Measurements from ENCODE around the gene TIFAB.

Gene TIFAB

DNA sequence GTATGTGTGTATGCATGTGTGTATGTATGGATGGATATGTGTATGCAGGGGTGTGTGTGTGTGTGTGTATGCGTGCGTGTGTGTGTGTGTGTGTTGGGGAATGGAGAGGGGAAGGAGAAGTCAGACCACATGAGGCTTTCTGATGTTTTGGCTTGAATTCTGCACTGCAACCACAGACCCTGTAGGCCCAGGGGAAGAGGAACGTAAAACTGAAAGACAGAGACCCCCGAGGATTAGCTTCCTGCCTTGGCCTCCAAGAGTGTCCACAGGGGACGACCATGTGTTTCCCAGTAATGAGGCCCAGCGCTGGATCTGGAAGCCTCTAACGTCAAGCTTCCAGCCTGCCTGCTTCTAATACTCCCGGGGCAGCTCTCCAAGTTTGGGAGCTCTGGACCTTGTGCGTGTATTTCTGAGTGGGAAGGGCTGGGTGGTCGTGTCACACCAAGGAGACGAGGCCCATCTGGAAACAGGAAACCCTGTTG, 10.8 kb downstream of the TIFAB start:
- TF ChIP-seq SUZ12 (IDR thresholded peaks at IDR 0.05; ENCODE audit: extremely low read depth, insufficient read depth, insufficient read length): no peak
- no peak for TF ChIP-seq YY1 (IDR thresholded peaks at IDR 0.05; ENCODE audit: insufficient read depth, insufficient read length)
- TF ChIP-seq ZNF274 (IDR thresholded peaks at IDR 0.05; ENCODE audit: low read depth, low read length): no peak

GRCh38 chr5:135440916-135441315, 11.2 kb downstream of the TIFAB start:
- Histone ChIP-seq H3K27me3 (ENCODE audit: insufficient read depth, insufficient read length) (no peaks in the 10 kb centered on the region), H3K9ac (ENCODE audit: insufficient read length, low read depth) (no peak overlapping the region), H3K4me3 (ENCODE audit: insufficient read length, low read depth) (no peak overlapping the region), H3K36me3 (ENCODE audit: insufficient read depth, insufficient read length, low read length) (no peaks in the 10 kb centered on the region), H3K4me1 (ENCODE audit: insufficient read depth, insufficient read length) (peaks cover 5% of the 10 kb centered on the region), H3K9me3 (ENCODE audit: insufficient read depth, low read length) (no peaks in the 10 kb centered on the region)
- no peak for DNase-seq (ENCODE audit: low read depth, low spot score)
- TF ChIP-seq ZNF274 (IDR thresholded peaks at IDR 0.05; ENCODE audit: low read depth, low read length) (no peak), YY1 (IDR thresholded peaks at IDR 0.05; ENCODE audit: insufficient read depth, insufficient read length) (no peak), SUZ12 (IDR thresholded peaks at IDR 0.05; ENCODE audit: extremely low read depth, insufficient read depth, insufficient read length) (no peak)

More for the DNA sequence above, 10.8 kb downstream of the TIFAB start:
- Histone ChIP-seq H3K4me3 (ENCODE audit: insufficient read length, low read depth) (no peak overlapping the region), H3K36me3 (ENCODE audit: insufficient read depth, insufficient read length, low read length) (no peaks in the 10 kb centered on the region), H3K9ac (ENCODE audit: insufficient read length, low read depth) (no peak overlapping the region), H3K27me3 (ENCODE audit: insufficient read depth, insufficient read length) (no peaks in the 10 kb centered on the region), H3K9me3 (ENCODE audit: insufficient read depth, low read length) (no peaks in the 10 kb centered on the region), H3K4me1 (ENCODE audit: insufficient read depth, insufficient read length) (peaks cover 5% of the 10 kb centered on the region)
- no peak for DNase-seq (ENCODE audit: low read depth, low spot score)

DNA sequence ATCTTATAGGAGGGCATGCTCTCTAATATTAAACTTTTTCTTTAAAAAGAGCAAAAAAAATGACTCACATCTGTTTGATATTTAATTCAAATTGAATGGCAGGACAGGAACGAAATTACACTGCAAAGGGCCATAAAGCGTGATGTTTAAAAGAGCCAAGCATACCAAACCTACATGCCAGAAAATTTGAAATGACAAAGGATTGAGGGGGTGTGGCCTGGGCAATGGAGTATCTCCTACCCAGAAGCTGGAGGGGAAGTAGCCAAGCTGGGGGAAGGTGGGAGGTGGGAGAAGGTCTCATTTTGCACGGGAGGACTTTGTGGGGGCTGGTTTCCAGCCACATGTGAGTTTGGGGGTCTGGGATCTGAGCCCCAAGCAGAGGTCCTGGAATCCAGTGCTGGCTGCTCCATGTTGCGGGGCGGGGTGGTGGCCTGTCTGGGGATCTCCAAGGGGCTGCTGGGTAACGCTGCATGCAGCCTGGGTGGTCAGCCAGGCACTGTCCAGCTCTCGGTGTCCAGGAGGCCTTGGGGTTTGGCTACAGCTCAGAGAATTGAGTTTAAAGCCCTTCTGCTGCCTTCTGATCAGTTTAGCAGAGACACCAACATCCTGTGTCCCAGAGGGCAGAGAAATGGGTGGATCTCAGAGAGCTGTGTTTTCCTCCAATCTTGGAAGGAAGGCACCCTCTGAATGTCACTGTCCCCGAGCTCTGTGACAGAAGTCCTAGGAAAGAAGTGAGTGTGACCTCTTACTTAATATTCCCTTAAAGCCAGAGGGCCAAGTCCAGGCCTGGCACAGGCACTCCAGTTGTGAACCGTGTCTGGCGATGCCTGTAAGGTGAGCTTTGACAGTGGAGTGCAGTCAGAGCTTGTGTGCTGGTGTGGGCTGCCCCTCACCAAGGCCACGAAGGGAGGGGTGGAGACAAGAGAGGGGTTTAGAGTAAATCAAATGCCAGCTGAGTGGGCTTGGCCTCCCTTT, 12.6 kb downstream of the TIFAB start:
- TF ChIP-seq SUZ12 (IDR thresholded peaks at IDR 0.05; ENCODE audit: extremely low read depth, insufficient read depth, insufficient read length): no peak
- Histone ChIP-seq H3K4me1 (ENCODE audit: insufficient read depth, insufficient read length) (peaks cover 9% of the 10 kb centered on the region), H3K36me3 (ENCODE audit: insufficient read depth, insufficient read length, low read length) (no peaks in the 10 kb centered on the region), H3K27me3 (ENCODE audit: insufficient read depth, insufficient read length) (no peaks in the 10 kb centered on the region), H3K9me3 (ENCODE audit: insufficient read depth, low read length) (no peaks in the 10 kb centered on the region), H3K9ac (ENCODE audit: insufficient read length, low read depth) (no peak overlapping the region), H3K4me3 (ENCODE audit: insufficient read length, low read depth) (no peak overlapping the region)
- DNase-seq (ENCODE audit: low read depth, low spot score): no peak

DNA sequence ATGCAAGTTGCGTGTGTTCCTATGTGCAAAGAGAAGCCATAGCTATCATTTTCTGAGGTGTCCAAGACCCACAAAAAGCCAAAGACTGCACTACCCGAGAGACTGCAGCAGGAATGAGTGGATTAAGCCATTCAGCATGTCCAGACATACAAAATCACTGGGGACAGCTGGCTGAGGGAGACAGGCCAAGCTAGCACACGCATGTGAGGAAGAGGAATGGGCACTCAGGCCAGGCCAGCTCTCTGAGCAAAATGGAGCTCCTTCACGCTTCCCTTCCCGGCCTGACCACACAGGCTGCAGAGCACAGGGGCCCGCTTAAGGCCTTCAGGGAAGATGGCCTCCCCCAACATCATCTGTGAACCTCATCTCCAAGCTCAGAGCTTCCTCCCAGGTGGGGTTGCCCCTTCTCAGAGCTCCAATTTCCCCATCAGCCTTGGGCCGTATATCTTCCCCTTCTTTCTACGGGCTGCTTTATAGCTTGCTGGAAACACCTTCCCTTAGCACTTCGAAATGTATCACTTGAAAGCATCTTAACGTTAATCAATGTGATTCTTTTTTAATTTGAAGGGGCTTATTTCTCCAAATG, 13.4 kb downstream of the TIFAB start:
- Histone ChIP-seq H3K9me3 (ENCODE audit: insufficient read depth, low read length) (no peaks in the 10 kb centered on the region), H3K4me3 (ENCODE audit: insufficient read length, low read depth) (no peak overlapping the region), H3K4me1 (ENCODE audit: insufficient read depth, insufficient read length) (peaks cover 9% of the 10 kb centered on the region), H3K9ac (ENCODE audit: insufficient read length, low read depth) (no peak overlapping the region), H3K27me3 (ENCODE audit: insufficient read depth, insufficient read length) (no peaks in the 10 kb centered on the region), H3K36me3 (ENCODE audit: insufficient read depth, insufficient read length, low read length) (no peaks in the 10 kb centered on the region)
- no peak for TF ChIP-seq ZNF274 (IDR thresholded peaks at IDR 0.05; ENCODE audit: low read depth, low read length)
- TF ChIP-seq YY1 (IDR thresholded peaks at IDR 0.05; ENCODE audit: insufficient read depth, insufficient read length): no peak
- no peak for TF ChIP-seq SUZ12 (IDR thresholded peaks at IDR 0.05; ENCODE audit: extremely low read depth, insufficient read depth, insufficient read length)
- DNase-seq (ENCODE audit: low read depth, low spot score): no peak

DNA sequence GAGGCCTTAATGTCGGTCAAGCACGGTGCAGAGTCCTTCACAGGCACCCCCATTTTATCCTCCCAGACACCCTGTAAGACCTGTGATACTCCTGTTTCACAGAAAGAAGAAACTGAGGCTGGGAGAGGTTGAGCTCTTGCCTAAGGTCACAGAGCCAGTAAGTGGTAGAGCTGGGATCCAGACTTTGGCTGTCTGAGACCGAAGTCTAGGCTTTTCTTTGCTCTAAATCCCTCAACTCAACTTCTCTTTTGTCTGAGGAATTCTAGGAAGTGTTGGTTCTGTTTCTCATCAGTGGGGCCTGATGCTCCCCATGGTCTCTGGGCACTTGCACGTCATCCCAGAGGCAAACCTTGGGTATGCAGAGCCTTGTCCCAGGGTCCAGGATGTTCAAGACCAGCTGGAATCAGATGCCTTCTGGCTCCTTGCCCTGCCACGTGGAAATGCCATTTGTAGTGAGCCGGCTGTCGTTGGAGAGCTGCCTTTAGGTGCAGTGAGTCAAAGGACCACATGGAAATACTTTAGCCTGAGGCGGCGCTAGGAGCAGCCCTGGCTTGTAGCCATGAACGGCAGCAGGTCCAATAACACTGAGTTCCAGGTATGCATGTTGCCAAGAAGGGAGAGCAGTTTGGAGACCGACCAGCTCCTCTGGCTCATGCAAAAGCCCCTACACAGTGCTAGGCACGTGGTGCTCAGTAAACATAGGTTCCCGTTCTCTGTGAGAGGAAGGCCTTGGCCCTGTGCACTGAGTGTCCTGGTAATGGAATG, 14.2 kb downstream of the TIFAB start:
- no peak overlapping the region for H3K4me3 ChIP-seq (ENCODE audit: insufficient read length, low read depth)
- TF ChIP-seq ZNF274 (IDR thresholded peaks at IDR 0.05; ENCODE audit: low read depth, low read length) (no peak), YY1 (IDR thresholded peaks at IDR 0.05; ENCODE audit: insufficient read depth, insufficient read length) (no peak), SUZ12 (IDR thresholded peaks at IDR 0.05; ENCODE audit: extremely low read depth, insufficient read depth, insufficient read length) (no peak)
- H3K9ac ChIP-seq (ENCODE audit: insufficient read length, low read depth): no peak overlapping the region
- no peaks in the 10 kb centered on the region for H3K9me3 ChIP-seq (ENCODE audit: insufficient read depth, low read length)
- H3K27me3 ChIP-seq (ENCODE audit: insufficient read depth, insufficient read length): no peaks in the 10 kb centered on the region
- peaks cover 9% of the 10 kb centered on the region for H3K4me1 ChIP-seq (ENCODE audit: insufficient read depth, insufficient read length)
- DNase-seq (ENCODE audit: low read depth, low spot score): no peak
- no peaks in the 10 kb centered on the region for H3K36me3 ChIP-seq (ENCODE audit: insufficient read depth, insufficient read length, low read length)

- TF ChIP-seq ZNF274 (IDR thresholded peaks at IDR 0.05; ENCODE audit: low read depth, low read length) (no peak), SUZ12 (IDR thresholded peaks at IDR 0.05; ENCODE audit: extremely low read depth, insufficient read depth, insufficient read length) (no peak), YY1 (IDR thresholded peaks at IDR 0.05; ENCODE audit: insufficient read depth, insufficient read length) (no peak)
- Histone ChIP-seq H3K36me3 (ENCODE audit: insufficient read depth, insufficient read length, low read length) (no peaks in the 10 kb centered on the region), H3K9ac (ENCODE audit: insufficient read length, low read depth) (no peak overlapping the region), H3K4me1 (ENCODE audit: insufficient read depth, insufficient read length) (peaks cover 7% of the 10 kb centered on the region), H3K27me3 (ENCODE audit: insufficient read depth, insufficient read length) (no peaks in the 10 kb centered on the region), H3K4me3 (ENCODE audit: insufficient read length, low read depth) (no peak overlapping the region), H3K9me3 (ENCODE audit: insufficient read depth, low read length) (no peaks in the 10 kb centered on the region)
- no peak for DNase-seq (ENCODE audit: low read depth, low spot score)
These were observed 14.7 kb downstream of the TIFAB start for GRCh38 chr5:135437422-135437795.
